COR-L47 (cell line): ENCODE data around the gene CHAC2.
A peak's percentile ranks its signal among the peaks of the same experiment; 100 is the strongest.
"Not testable (repeated sequence)": the region's sequence is repeated elsewhere in the genome, so short reads cannot be mapped to it uniquely, and the experiment has no call there.

Source experiments
- DNase-seq: peaks from one replicate; lab custom pipeline; 2025; lab: John Stamatoyannopoulos, UW

CHAC2 gene

GRCh38 chr2:53778536-53779162 is 11.0 kb downstream of the CHAC2 start:
- DNase-seq: no peak

GRCh38 chr2:53780056-53780455 is 12.5 kb downstream of the CHAC2 start:
- no peak for DNase-seq

- DNase-seq: no peak
Measured at GRCh38 chr2:53782676-53783075, 15.1 kb downstream of the CHAC2 start.

GRCh38 chr2:53784436-53784835 is 16.8 kb downstream of the CHAC2 start:
- DNase-seq: no peak

GRCh38 chr2:53785366-53785765 is 17.8 kb downstream of the CHAC2 start:
- DNase-seq: no peak

- DNase-seq: no peak
Measured at GRCh38 chr2:53786352-53786704, 18.7 kb downstream of the CHAC2 start.

- peak; percentile 90 for DNase-seq
Measured at GRCh38 chr2:53786705-53787613, 19.4 kb downstream of the CHAC2 start, which contains the start of the genes ASB3 and ERLEC1. Gene ASB3, minus strand, starts transcription at chr2:53786953. Its CDS starts 21,381 bp downstream, at chr2:53765572. Gene ERLEC1, plus strand, starts transcription at chr2:53787044. Its CDS starts 167 bp downstream, at chr2:53787211.

- no peak for DNase-seq
Measured at GRCh38 chr2:53787614-53788289, 20.1 kb downstream of the CHAC2 start.

- DNase-seq: no peak
Measured at GRCh38 chr2:53793261-53793660, 25.7 kb downstream of the CHAC2 start.

GRCh38 chr2:53793821-53794220 is 26.2 kb downstream of the CHAC2 start:
- DNase-seq: no peak

- DNase-seq: no peak
Measured at GRCh38 chr2:53801547-53801946, 33.9 kb downstream of the CHAC2 start.

GRCh38 chr2:53802617-53803151 is 35.1 kb downstream of the CHAC2 start:
- DNase-seq: no peak

- DNase-seq: no peak
Measured at GRCh38 chr2:53811601-53812000, 44.0 kb downstream of the CHAC2 start.

- DNase-seq: no peak
Measured at GRCh38 chr2:53813151-53813550, 45.5 kb downstream of the CHAC2 start.

GRCh38 chr2:53818854-53819435 is 51.3 kb downstream of the CHAC2 start:
- no peak for DNase-seq

GRCh38 chr2:53819634-53820033 is 52.0 kb downstream of the CHAC2 start:
- no peak for DNase-seq

- DNase-seq: no peak
Measured at GRCh38 chr2:53820048-53820447, 52.4 kb downstream of the CHAC2 start.

GRCh38 chr2:53820711-53821110 is 53.1 kb downstream of the CHAC2 start:
- no peak for DNase-seq

GRCh38 chr2:53821810-53822209 is 54.2 kb downstream of the CHAC2 start:
- no peak for DNase-seq

- DNase-seq: not testable (repeated sequence)
Measured at GRCh38 chr2:53823639-53824038, 56.0 kb downstream of the CHAC2 start.
